ENCODE results near the gene FANCD2. TPM values are rescaled to one million over a fixed set of nuclear protein-coding genes. Genes with fewer than 3 reads are reported as not detected.

Gene FANCD2
- total RNA-seq, 4 donors from 2014 or later, result 4.9 to 23.2 (median 10.5) TPM

DNA sequence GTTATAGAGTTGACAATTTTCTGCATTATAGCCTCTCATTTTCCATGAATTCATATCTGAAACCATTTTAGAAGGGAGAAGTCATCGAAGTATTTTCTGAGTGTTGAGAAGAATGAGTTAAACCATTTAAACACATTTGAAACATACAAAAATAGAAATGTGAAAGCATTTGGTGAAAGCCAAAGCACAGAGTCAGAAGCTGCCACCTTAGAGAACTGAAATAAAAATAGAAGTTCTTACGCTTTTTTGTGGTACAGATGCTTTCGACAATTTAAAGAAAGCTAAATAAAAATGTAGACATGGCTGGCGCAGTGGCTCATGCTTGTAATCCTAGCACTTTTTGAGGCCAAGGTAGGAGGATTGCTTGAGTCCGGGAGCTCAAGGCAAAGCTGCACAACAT is 72.8 kb downstream of the FANCD2 start:
- H3K9me3 ChIP-seq, result no peaks in the 10 kb centered on the region
- no peaks in the 10 kb centered on the region for H3K27me3 ChIP-seq
- no peak overlapping the region for H3K4me3 ChIP-seq
- DNase-seq (ENCODE audit: low spot score in 2 of 2), result no peak
- WGBS, result 96% methylated on average over 5 of the region's 5 CpGs
- H3K36me3 ChIP-seq, result no peaks in the 10 kb centered on the region
- TF ChIP-seq POLR2AphosphoS5 (IDR thresholded peaks at IDR 0.05) (no peak), EP300 (IDR thresholded peaks at IDR 0.05) (no peak), POLR2A (IDR thresholded peaks at IDR 0.05) (no peak)
- TF ChIP-seq, protein P1, sequence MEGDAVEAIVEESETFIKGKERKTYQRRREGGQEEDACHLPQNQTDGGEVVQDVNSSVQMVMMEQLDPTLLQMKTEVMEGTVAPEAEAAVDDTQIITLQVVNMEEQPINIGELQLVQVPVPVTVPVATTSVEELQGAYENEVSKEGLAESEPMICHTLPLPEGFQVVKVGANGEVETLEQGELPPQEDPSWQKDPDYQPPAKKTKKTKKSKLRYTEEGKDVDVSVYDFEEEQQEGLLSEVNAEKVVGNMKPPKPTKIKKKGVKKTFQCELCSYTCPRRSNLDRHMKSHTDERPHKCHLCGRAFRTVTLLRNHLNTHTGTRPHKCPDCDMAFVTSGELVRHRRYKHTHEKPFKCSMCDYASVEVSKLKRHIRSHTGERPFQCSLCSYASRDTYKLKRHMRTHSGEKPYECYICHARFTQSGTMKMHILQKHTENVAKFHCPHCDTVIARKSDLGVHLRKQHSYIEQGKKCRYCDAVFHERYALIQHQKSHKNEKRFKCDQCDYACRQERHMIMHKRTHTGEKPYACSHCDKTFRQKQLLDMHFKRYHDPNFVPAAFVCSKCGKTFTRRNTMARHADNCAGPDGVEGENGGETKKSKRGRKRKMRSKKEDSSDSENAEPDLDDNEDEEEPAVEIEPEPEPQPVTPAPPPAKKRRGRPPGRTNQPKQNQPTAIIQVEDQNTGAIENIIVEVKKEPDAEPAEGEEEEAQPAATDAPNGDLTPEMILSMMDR (IDR thresholded peaks at IDR 0.05), result no peak
- H3K4me1 ChIP-seq, result no peaks in the 10 kb centered on the region
- H3K27ac ChIP-seq, result no peak overlapping the region

GRCh38 chr3:10106919-10107318 is 80.7 kb downstream of the FANCD2 start:
- no peaks in the 10 kb centered on the region for H3K9me3 ChIP-seq
- TF ChIP-seq EP300 (IDR thresholded peaks at IDR 0.05) (no peak), POLR2AphosphoS5 (IDR thresholded peaks at IDR 0.05) (no peak), POLR2A (IDR thresholded peaks at IDR 0.05) (no peak)
- TF ChIP-seq, protein P1 (IDR thresholded peaks at IDR 0.05), result no peak
- H3K27me3 ChIP-seq, result peaks cover 6% of the 10 kb centered on the region
- H3K27ac ChIP-seq, result no peak overlapping the region
- no peak for DNase-seq (ENCODE audit: low spot score in 2 of 2)
- no peak overlapping the region for H3K4me3 ChIP-seq
- H3K4me1 ChIP-seq, result no peaks in the 10 kb centered on the region
- 92% methylated on average over 2 of the region's 2 CpGs for WGBS
- no peaks in the 10 kb centered on the region for H3K36me3 ChIP-seq

GRCh38 chr3:10108091-10108490 is 81.9 kb downstream of the FANCD2 start, which contains the start of gene FANCD2OS:
Gene FANCD2OS, minus strand, starts transcription at chr3:10108255. Its CDS starts 3,481 bp downstream, at chr3:10104774.
- WGBS, result 49% methylated on average over 21 of the region's 28 CpGs

DNA sequence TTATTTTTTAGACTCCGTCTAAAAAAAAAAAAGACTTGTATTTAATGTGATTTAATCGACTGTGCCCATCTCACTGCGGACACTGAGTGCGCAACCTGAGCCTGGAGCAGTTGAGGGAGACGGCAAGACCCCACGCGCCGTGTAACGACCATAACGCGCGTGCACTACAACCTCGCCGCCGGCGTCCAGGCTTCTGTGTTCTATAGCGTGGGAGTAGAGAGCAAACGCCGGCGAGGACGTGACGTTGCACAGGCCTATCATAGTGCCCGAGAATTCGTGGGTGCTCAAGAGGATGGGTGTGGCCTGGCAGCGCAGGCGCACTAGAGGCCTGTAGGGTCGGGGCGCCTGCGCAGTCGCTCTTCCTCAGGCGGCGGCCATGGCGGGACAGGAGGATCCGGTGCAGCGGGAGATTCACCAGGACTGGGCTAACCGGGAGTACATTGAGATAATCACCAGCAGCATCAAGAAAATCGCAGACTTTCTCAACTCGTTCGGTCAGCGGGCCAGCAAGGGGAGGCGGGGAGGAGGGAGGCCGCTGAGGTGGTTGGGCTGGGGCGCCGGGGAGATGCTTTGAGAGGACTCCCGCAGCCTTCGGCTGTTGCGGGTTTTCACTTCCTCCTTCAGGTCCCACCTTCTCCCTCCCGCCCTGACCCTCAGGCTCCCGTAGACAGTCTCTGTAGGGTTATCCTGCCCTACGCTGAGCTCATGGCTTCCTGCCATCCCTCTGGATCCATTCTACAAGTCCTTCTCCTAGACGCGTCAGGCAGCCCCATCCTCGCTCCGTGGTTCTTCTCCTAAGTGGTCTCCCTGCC is 89.3 kb downstream of the FANCD2 start, which contains the start of gene BRK1:
TSS of gene BRK1 (plus strand) at position 350 of the 812 bp plus-strand sequence. CDS start at position 377, 27 bp downstream.
- Histone ChIP-seq H3K36me3 (peaks cover 5% of the 10 kb centered on the region), H3K27me3 (no peaks in the 10 kb centered on the region), H3K27ac (peak within 1 kb of the TSS; percentile 81), H3K4me1 (peaks cover 29% of the 10 kb centered on the region), H3K9me3 (no peaks in the 10 kb centered on the region), H3K4me3 (peak within 1 kb of the TSS; percentile 98)
- peak; percentile 97 for DNase-seq (ENCODE audit: low spot score in 2 of 2)
- WGBS, result under 1% methylated on average over 44 of the region's 54 CpGs
- TF ChIP-seq, protein P1 (IDR thresholded peaks at IDR 0.05), result no peak
- TF ChIP-seq POLR2A (IDR thresholded peaks at IDR 0.05) (peak in 1 of 2 donors; percentile 76), POLR2AphosphoS5 (IDR thresholded peaks at IDR 0.05) (peak in 1 of 3 donors; percentile 6), EP300 (IDR thresholded peaks at IDR 0.05) (no peak)

More at GRCh38 chr3:10108091-10108490, 81.9 kb downstream of the FANCD2 start, which contains the start of gene FANCD2OS:
- Histone ChIP-seq H3K4me1 (no peaks in the 10 kb centered on the region), H3K9me3 (no peaks in the 10 kb centered on the region), H3K36me3 (no peaks in the 10 kb centered on the region), H3K4me3 (no peak within 1 kb of the TSS), H3K27ac (no peak within 1 kb of the TSS), H3K27me3 (peaks cover 6% of the 10 kb centered on the region)
- DNase-seq (ENCODE audit: low spot score in 2 of 2), result no peak
- TF ChIP-seq POLR2A (IDR thresholded peaks at IDR 0.05), result no peak

DNA sequence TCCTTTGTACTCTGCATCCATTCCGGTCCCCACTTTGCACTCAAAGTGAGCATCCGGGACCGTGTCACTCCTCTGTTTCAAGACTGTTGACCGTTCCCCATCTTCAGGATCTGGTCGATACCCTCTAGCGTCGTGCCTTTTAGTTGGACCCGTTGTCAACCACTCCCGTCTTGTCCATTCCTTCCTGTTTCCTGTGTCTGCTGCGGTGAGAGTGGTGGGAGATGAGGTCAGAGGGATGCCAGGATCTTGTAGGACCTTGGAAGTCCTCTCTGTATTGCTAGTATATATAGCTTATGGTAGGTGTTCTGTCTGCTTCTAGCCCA is 89.9 kb downstream of the FANCD2 start:
- no peak for TF ChIP-seq POLR2AphosphoS5 (IDR thresholded peaks at IDR 0.05)
- no peak for TF ChIP-seq POLR2A (IDR thresholded peaks at IDR 0.05)
- TF ChIP-seq, protein P1 (IDR thresholded peaks at IDR 0.05), result no peak
- no peak for TF ChIP-seq EP300 (IDR thresholded peaks at IDR 0.05)
- Histone ChIP-seq H3K27ac (peak overlapping the region; percentile 81), H3K4me1 (peaks cover 29% of the 10 kb centered on the region), H3K4me3 (peak overlapping the region; percentile 98), H3K27me3 (no peaks in the 10 kb centered on the region), H3K9me3 (no peaks in the 10 kb centered on the region), H3K36me3 (peaks cover 5% of the 10 kb centered on the region)
- 0% methylated on average over 10 of the region's 10 CpGs for WGBS
- DNase-seq (ENCODE audit: low spot score in 2 of 2), result no peak

Data from suprapubic skin (tissue), 4 donors.